Measurements from ENCODE around the gene GFRA1. TPM values are rescaled to one million over a fixed set of nuclear protein-coding genes. Genes with fewer than 3 reads are reported as not detected.
"Not testable (repeated sequence)": the region's sequence is repeated elsewhere in the genome, so short reads cannot be mapped to it uniquely, and the experiment has no call there.

GFRA1 gene
- total RNA-seq, 1 donor from 2014 or later = 75.2 TPM

GRCh38 chr10:116044801-116045248 is 228.2 kb downstream of the GFRA1 start:
- DNase-seq (ENCODE audit: low spot score) (peak; percentile 68), ATAC-seq (peak; percentile 55)

GRCh38 chr10:116043861-116044260 is 229.1 kb downstream of the GFRA1 start:
- DNase-seq (ENCODE audit: low spot score) (no peak), ATAC-seq (no peak)

GRCh38 chr10:116043304-116043703 is 229.7 kb downstream of the GFRA1 start:
- no peak for DNase-seq (ENCODE audit: low spot score)
- ATAC-seq = no peak

GRCh38 chr10:116041948-116042347 is 231.1 kb downstream of the GFRA1 start:
- no peak for ATAC-seq
- DNase-seq (ENCODE audit: low spot score) = no peak

GRCh38 chr10:116039612-116040011 is 233.4 kb downstream of the GFRA1 start:
- DNase-seq (ENCODE audit: low spot score) = no peak
- ATAC-seq = no peak

GRCh38 chr10:116038259-116038658 is 234.7 kb downstream of the GFRA1 start:
- DNase-seq (ENCODE audit: low spot score) = peak; percentile 90
- peak; percentile 98 for ATAC-seq

- not testable (repeated sequence) for ATAC-seq; DNase-seq (ENCODE audit: low spot score)
Observed at GRCh38 chr10:116035406-116035805, 237.6 kb downstream of the GFRA1 start.

GRCh38 chr10:116030576-116030975 is 242.4 kb downstream of the GFRA1 start:
- DNase-seq (ENCODE audit: low spot score) = no peak

GRCh38 chr10:116029826-116030225 is 243.2 kb downstream of the GFRA1 start:
- no peak for DNase-seq (ENCODE audit: low spot score)
- ATAC-seq = no peak

More at GRCh38 chr10:116030576-116030975, 242.4 kb downstream of the GFRA1 start:
- ATAC-seq = no peak

GRCh38 chr10:116027355-116027754 is 245.7 kb downstream of the GFRA1 start:
- ATAC-seq = no peak
- no peak for DNase-seq (ENCODE audit: low spot score)

GRCh38 chr10:116026725-116027124 is 246.3 kb downstream of the GFRA1 start:
- ATAC-seq (no peak), DNase-seq (ENCODE audit: low spot score) (no peak)

GRCh38 chr10:116026315-116026714 is 246.7 kb downstream of the GFRA1 start:
- ATAC-seq (peak; percentile 91), DNase-seq (ENCODE audit: low spot score) (no peak)

- ATAC-seq = peak; percentile 42
- DNase-seq (ENCODE audit: low spot score) = no peak
Observed at GRCh38 chr10:116024271-116024878, 248.6 kb downstream of the GFRA1 start.

GRCh38 chr10:116017405-116017804 is 255.6 kb downstream of the GFRA1 start:
- ATAC-seq (no peak), DNase-seq (ENCODE audit: low spot score) (no peak)

- DNase-seq (ENCODE audit: low spot score) (no peak), ATAC-seq (no peak)
Observed at GRCh38 chr10:116015583-116016333, 257.2 kb downstream of the GFRA1 start.

- ATAC-seq = no peak
- no peak for DNase-seq (ENCODE audit: low spot score)
Observed at GRCh38 chr10:116014871-116015582, 258.0 kb downstream of the GFRA1 start.

- ATAC-seq = no peak
- no peak for DNase-seq (ENCODE audit: low spot score)
Observed at GRCh38 chr10:116014326-116014725, 258.7 kb downstream of the GFRA1 start.

GRCh38 chr10:116011929-116012328 is 261.1 kb downstream of the GFRA1 start:
- DNase-seq (ENCODE audit: low spot score) (no peak), ATAC-seq (no peak)

GRCh38 chr10:116007256-116007891 is 265.6 kb downstream of the GFRA1 start:
- ATAC-seq (peak; percentile 50), DNase-seq (ENCODE audit: low spot score) (no peak)
